Activated naive CD8-positive, alpha-beta T cell treated with anti-CD3 and anti-CD28 coated beads for 36 hours (primary cell): ENCODE results near the gene SORBS1. TPM values are rescaled to one million over a fixed set of nuclear protein-coding genes. Genes with fewer than 3 reads are reported as not detected.

Experiments used
- DNase-seq: peaks from one replicate; pipeline ENCODE4 v3.0.0; 2021
- H3K27ac Mint-ChIP-seq: one replicate; pipeline ENCODE4 v1.8.0; 2022; ENCODE audit warnings: mild to moderate bottlenecking, moderate library complexity, mixed read lengths
- H3K27me3 Mint-ChIP-seq: one replicate; pipeline ENCODE4 v1.8.0; 2022; ENCODE audit warnings: mild to moderate bottlenecking, mixed read lengths
- H3K36me3 Mint-ChIP-seq: one replicate; pipeline ENCODE4 v1.8.0; 2021; ENCODE audit warnings: mild to moderate bottlenecking, mixed read lengths
- H3K4me1 Mint-ChIP-seq: one replicate; pipeline ENCODE4 v1.8.0; 2021; ENCODE audit warnings: mixed read lengths
- H3K4me3 Mint-ChIP-seq: one replicate; pipeline ENCODE4 v1.8.0; 2022; ENCODE audit warnings: mild to moderate bottlenecking, moderate library complexity, mixed read lengths
- H3K9me3 Mint-ChIP-seq: one replicate; pipeline ENCODE4 v1.8.0; 2022; ENCODE audit warnings: mixed read lengths
- total RNA-seq, 2 experiments: library from RNA; stranded (reverse); gene quantifications; one replicate each; pipeline ENCODE4 v1.2.3, GENCODE V29; 2021

SORBS1 gene
- total RNA-seq, 2 experiments from 2014 or later: 0.54 to 0.64 TPM

DNA sequence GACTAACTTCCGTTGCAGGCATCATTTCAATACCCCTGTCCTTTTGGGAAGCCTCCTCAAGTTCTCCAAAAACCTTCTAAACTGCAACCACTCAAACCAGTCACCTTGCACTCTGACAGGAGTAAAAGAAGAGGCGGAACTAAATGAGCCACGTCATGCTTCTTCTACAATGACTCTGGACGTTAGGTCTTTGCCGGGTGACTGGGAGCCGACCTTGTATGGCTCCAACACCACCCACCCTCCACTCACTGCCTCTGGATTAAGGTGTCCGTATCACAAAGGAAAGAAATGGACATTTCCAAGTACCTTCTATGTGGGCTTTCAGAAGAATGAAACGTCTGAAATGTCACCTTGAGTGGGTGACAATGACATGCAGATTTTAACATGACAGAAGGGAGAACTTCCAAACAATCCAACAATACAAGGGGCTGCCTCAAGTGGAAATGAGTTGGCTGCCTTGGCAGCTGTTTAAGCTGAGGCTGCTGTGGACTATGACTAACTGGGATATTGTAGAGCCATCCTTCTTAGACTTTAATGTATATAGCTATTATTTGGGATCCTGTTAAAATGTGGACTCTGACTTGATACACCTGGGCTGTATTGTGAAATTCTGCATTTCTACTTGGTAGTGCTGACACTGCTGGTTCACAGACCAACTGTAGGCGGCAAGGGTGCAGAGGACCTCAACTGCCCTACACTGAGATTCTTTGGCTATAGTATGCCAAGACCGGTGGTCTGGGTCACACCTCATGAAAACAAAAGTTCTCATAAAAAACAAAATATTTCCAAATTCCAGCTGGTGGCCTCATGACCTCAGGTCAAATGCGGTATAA lies 236.5 kb downstream of the SORBS1 start:
- Mint-ChIP-seq H3K27ac (no peak overlapping the region), H3K4me3 (no peak overlapping the region), H3K9me3 (no peaks in the 10 kb centered on the region), H3K36me3 (peaks cover 1% of the 10 kb centered on the region), H3K27me3 (no peaks in the 10 kb centered on the region), H3K4me1 (no peaks in the 10 kb centered on the region)
- no peak for DNase-seq

- DNase-seq: no peak
- Mint-ChIP-seq H3K4me1 (no peaks in the 10 kb centered on the region), H3K36me3 (peaks cover 1% of the 10 kb centered on the region), H3K4me3 (no peak overlapping the region), H3K27ac (no peak overlapping the region), H3K27me3 (no peaks in the 10 kb centered on the region), H3K9me3 (no peaks in the 10 kb centered on the region)
These were observed 239.4 kb downstream of the SORBS1 start for GRCh38 chr10:95321554-95322301.

GRCh38 chr10:95319239-95319638 lies 241.9 kb downstream of the SORBS1 start:
- H3K4me3 Mint-ChIP-seq: no peak overlapping the region
- H3K36me3 Mint-ChIP-seq: peaks cover 1% of the 10 kb centered on the region
- H3K9me3 Mint-ChIP-seq: no peaks in the 10 kb centered on the region
- no peak overlapping the region for H3K27ac Mint-ChIP-seq
- no peak for DNase-seq
- H3K27me3 Mint-ChIP-seq: no peaks in the 10 kb centered on the region
- H3K4me1 Mint-ChIP-seq: no peaks in the 10 kb centered on the region

DNA sequence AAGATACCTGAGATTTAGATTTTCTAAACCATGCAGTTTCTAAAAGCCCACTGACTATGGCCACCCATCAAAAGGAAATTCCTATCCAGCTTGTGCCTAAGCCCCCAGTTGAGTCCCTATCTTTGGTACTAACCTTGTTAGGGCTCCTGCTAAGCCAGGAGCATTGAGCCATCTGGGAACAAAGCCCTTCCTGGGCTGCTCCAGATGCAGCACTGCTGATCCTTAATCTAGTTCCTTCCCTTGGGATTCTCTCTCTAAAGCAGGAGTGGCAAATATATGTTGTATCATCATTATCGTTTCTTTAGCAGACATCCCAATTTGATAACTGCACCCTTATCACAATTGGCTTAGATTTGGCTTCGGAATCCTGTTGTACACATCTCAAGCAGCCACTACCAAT lies 245.7 kb downstream of the SORBS1 start:
- Mint-ChIP-seq H3K36me3 (no peaks in the 10 kb centered on the region), H3K27ac (no peak overlapping the region), H3K9me3 (no peaks in the 10 kb centered on the region), H3K4me1 (no peaks in the 10 kb centered on the region), H3K27me3 (no peaks in the 10 kb centered on the region), H3K4me3 (no peak overlapping the region)
- DNase-seq: no peak

GRCh38 chr10:95314192-95314918 lies 246.8 kb downstream of the SORBS1 start:
- H3K27me3 Mint-ChIP-seq: peaks cover 3% of the 10 kb centered on the region
- H3K9me3 Mint-ChIP-seq: no peaks in the 10 kb centered on the region
- H3K4me1 Mint-ChIP-seq: peaks cover 5% of the 10 kb centered on the region

DNA sequence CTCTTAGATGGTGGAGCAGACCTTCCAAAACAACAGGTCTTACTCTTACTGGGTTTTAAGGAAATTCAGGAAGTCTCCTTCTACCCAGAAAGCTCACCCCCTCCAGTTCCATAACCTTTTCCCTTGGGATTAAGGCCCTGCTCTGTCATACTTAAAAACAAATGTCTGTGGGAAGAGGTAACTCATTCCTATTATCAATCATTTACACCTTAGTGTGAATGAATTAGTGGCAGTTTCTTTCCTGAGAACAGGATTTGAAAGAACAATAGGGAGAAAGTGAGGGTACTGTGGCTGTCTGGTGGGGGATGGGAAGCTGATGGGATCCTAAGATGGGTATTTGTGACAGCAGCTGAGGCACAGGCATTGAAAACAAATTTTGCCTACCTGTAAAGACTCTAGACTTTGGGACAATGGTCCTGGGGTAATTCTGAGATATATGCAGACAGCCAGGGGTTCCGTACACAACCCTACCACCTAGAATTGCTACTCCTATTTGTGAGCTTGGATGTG lies 248.1 kb downstream of the SORBS1 start:
- DNase-seq: no peak
- Mint-ChIP-seq H3K4me3 (no peak overlapping the region), H3K4me1 (peaks cover 12% of the 10 kb centered on the region), H3K9me3 (no peaks in the 10 kb centered on the region), H3K36me3 (no peaks in the 10 kb centered on the region), H3K27ac (no peak overlapping the region), H3K27me3 (peaks cover 4% of the 10 kb centered on the region)

More at GRCh38 chr10:95314192-95314918, 246.8 kb downstream of the SORBS1 start:
- H3K27ac Mint-ChIP-seq: no peak overlapping the region
- H3K4me3 Mint-ChIP-seq: no peak overlapping the region
- H3K36me3 Mint-ChIP-seq: no peaks in the 10 kb centered on the region
- no peak for DNase-seq

- peaks cover 4% of the 10 kb centered on the region for H3K27me3 Mint-ChIP-seq
These were observed 248.9 kb downstream of the SORBS1 start for GRCh38 chr10:95312257-95312656.

DNA sequence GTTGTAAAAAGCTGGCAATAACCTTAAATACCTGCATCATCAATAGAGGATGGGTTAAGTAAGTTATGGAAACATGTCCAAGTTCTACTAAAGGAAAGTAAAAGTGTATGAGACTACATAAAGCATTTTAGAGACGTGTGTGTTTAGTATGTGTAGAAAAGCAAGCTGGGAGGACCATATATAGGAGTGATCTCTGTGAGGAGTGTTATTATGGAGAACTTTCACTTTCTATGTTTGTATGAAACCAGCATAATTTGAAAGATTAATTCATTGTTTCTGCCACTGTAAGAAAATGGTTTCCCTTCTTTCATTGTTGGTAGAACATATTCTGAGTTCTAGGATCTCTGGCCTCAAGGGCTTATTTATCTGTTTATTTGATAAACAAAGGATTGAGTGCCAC lies 251.2 kb downstream of the SORBS1 start:
- H3K36me3 Mint-ChIP-seq: no peaks in the 10 kb centered on the region
- H3K27me3 Mint-ChIP-seq: peaks cover 9% of the 10 kb centered on the region
- H3K27ac Mint-ChIP-seq: peak overlapping the region; percentile 16
- no peak overlapping the region for H3K4me3 Mint-ChIP-seq
- DNase-seq: no peak
- H3K4me1 Mint-ChIP-seq: peaks cover 12% of the 10 kb centered on the region
- no peaks in the 10 kb centered on the region for H3K9me3 Mint-ChIP-seq

More at GRCh38 chr10:95312257-95312656, 248.9 kb downstream of the SORBS1 start:
- Mint-ChIP-seq H3K4me3 (no peak overlapping the region), H3K36me3 (no peaks in the 10 kb centered on the region), H3K9me3 (no peaks in the 10 kb centered on the region), H3K4me1 (peaks cover 12% of the 10 kb centered on the region), H3K27ac (no peak overlapping the region)
- DNase-seq: no peak

DNA sequence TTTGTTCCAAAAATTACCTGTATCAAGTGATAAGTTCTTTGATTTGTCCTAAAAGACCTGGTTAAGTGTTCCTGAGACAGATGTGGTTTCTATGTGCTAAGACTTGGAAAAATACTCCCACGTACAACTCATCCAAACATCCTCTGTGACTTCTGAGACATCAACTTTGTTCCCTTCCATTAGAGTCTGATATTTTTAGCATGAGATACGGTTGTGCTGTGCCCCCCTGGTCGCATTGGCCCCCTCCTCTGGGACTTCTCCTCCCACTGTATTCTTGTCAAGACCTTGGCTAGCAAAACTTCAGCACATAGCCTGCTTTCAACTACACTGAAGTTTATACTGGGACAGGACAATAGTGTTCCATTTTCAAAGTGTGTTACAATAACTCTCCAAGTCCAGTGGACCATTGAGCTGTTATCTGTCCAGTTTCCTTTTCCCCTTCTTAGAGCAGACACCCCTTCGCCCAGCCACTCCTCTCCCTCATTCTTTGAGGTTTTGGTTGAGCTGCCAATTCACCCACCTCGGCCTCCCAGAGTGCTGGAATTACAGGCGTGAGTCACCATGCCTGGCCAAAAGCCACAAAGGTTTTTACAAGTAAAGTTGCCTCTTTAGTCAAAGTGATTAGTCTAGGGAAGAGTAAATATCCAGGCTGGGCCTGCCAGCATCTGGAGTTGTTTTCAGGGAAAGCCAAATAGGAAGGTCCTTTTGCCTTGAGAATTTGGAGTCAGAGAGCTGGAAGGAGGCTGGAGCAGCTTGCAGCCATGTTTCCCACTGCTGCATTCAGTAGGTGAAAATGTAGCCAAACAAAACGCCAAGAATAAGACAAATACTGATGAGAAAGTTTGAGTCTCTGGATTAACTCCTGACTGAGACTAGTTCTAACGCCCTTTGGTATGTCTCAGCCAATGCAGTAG lies 252.5 kb downstream of the SORBS1 start:
- Mint-ChIP-seq H3K27me3 (peaks cover 9% of the 10 kb centered on the region), H3K27ac (no peak overlapping the region), H3K4me3 (no peak overlapping the region), H3K9me3 (no peaks in the 10 kb centered on the region), H3K36me3 (no peaks in the 10 kb centered on the region), H3K4me1 (peaks cover 12% of the 10 kb centered on the region)
- DNase-seq: no peak

DNA sequence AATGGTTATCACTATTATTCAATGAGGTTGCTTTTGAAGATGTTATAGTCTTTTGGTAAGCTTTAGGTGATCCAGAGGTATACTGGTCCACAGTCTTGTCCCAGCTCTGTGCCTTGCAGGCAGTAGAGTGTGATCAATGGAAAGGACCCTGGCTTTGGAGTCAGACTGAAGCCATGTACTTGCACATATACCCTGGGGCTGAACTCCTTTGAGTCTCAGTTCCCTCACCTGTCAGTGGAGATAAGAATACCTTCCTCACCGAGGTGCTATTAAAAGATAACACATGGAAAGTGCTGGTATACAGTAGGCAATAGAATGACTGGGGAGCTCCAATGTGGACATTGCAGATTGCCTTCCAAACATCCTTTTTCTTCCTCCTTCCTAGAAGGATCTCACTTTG lies 254.3 kb downstream of the SORBS1 start:
- no peak overlapping the region for H3K27ac Mint-ChIP-seq
- DNase-seq: no peak
- peaks cover 9% of the 10 kb centered on the region for H3K27me3 Mint-ChIP-seq
- peaks cover 12% of the 10 kb centered on the region for H3K4me1 Mint-ChIP-seq
- H3K36me3 Mint-ChIP-seq: no peaks in the 10 kb centered on the region
- H3K4me3 Mint-ChIP-seq: no peak overlapping the region
- no peaks in the 10 kb centered on the region for H3K9me3 Mint-ChIP-seq

DNA sequence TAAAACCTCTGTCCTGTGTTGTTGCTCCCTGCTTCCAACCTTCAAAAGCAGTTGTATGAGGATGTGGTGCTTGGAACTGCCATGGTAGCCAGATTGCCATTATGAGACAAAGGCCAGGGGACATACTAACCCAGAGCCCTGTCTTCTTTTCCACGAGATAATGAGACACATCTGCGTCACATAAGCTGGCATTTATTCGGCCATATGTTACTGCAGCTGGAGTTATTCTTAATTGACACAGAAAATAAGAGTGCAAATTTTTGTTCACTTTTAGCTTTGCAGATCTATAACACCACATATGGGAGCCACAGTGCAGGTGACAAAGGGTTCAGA lies 254.9 kb downstream of the SORBS1 start:
- Mint-ChIP-seq H3K4me3 (no peak overlapping the region), H3K27me3 (peaks cover 9% of the 10 kb centered on the region), H3K4me1 (peaks cover 12% of the 10 kb centered on the region), H3K27ac (no peak overlapping the region), H3K9me3 (no peaks in the 10 kb centered on the region), H3K36me3 (no peaks in the 10 kb centered on the region)
- DNase-seq: no peak

DNA sequence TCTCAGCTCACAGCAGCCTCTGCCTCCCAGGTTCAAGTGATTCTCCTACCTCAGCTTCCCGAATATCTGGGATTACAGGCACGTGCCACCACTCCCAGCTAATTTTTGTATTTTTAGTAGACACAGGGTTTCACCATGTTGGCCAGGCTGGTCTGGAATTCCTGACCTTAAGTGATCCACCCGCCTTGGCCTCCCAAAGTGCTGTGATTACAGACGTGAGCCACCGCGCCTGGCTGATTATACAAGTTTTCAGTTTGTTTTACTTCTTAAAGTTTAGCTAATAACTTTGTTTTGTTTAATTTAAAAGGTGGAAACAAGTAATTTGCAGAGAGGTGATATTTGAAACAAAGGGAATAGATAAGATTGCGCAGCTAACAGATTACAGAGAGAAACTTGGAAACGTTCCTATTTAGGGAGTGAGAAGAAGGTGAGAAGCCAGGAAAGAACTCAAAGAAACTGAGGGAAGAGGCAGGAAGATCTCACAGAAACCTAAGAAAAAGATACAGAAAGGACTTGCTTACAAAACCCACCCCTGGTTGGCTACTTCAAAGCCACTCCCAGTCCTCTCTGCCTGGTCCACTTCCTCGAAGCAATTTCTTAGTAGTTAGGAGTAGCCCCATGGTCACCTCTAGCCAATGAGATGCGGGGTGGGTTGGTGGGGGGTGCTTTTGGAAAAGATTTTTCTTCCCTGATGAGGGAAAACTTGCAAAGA lies 255.4 kb downstream of the SORBS1 start:
- Mint-ChIP-seq H3K9me3 (no peaks in the 10 kb centered on the region), H3K36me3 (no peaks in the 10 kb centered on the region), H3K4me3 (no peak overlapping the region), H3K27me3 (peaks cover 9% of the 10 kb centered on the region), H3K4me1 (peaks cover 12% of the 10 kb centered on the region), H3K27ac (no peak overlapping the region)
- DNase-seq: no peak

- Mint-ChIP-seq H3K9me3 (no peaks in the 10 kb centered on the region), H3K4me1 (peaks cover 9% of the 10 kb centered on the region), H3K4me3 (no peak overlapping the region), H3K27me3 (peaks cover 9% of the 10 kb centered on the region), H3K36me3 (no peaks in the 10 kb centered on the region), H3K27ac (no peak overlapping the region)
- DNase-seq: no peak
These were observed 256.2 kb downstream of the SORBS1 start for GRCh38 chr10:95304976-95305375.

DNA sequence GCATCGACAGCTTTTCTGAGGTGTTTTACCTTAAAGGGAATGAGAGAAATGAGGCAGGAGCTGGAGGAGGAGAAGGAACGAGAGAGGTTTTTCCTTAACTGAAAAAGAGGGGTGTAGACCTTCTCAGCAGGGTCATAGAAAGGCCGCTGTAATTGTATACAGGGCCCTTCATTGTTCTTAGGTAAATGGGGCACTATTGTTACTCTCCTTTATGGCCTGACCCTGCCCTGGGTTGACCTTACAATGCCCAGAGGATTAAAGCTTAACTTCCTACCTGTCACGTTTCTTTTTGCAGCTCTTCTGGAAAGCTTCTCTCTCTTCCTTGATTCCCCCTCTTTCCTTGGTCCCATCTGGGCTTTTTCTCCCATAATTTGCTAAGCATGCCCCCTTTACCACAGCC lies 256.7 kb downstream of the SORBS1 start:
- Mint-ChIP-seq H3K4me3 (no peak overlapping the region), H3K27me3 (peaks cover 7% of the 10 kb centered on the region), H3K27ac (no peak overlapping the region), H3K9me3 (no peaks in the 10 kb centered on the region), H3K36me3 (no peaks in the 10 kb centered on the region), H3K4me1 (peaks cover 7% of the 10 kb centered on the region)
- no peak for DNase-seq
